Body of pancreas (tissue), 4 donors: Measurements from ENCODE around the gene PVALB.

Source experiments
- POLR2A ChIP-seq, 3 donors: fragments of 450-650 bp; IDR thresholded peaks; one replicate each; pipeline ENCODE4 v1.6.1; 2016; ENCODE audit warnings: antibody characterized with exemption in 3 of 3, mild to moderate bottlenecking in 2 of 3
- TF ChIP-seq, protein P1 (sequence below), 7 experiments: fragments of 450-650 bp in 4 of 7; fragments of 200-600 bp in 3 of 7; sonication (generic) in 3 of 7; IDR thresholded peaks; one replicate each; pipeline ENCODE4 v1.5.1; 2016 to 2019; ENCODE audit warnings: antibody characterized with exemption in 7 of 7

DNA sequence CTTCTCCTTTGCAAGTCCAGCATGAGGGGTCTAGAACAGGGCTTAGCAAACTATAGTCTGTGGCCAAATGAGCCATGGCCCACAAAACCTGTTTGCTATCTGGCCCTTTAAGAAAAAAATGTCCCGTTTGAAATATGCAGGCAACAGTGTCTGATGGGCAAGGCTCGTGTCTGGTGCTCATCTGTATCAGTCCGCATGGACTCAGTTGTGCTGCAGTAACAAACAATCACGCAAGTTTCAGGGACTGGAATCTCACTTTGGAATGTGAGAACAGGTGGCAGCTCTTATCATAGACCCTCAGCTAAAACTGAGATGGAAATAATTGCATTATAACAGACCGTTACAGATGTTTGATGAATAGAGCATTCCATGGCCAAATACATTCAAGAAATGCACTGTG, 19.1 kb upstream of the PVALB start:
- TF ChIP-seq, protein P1, sequence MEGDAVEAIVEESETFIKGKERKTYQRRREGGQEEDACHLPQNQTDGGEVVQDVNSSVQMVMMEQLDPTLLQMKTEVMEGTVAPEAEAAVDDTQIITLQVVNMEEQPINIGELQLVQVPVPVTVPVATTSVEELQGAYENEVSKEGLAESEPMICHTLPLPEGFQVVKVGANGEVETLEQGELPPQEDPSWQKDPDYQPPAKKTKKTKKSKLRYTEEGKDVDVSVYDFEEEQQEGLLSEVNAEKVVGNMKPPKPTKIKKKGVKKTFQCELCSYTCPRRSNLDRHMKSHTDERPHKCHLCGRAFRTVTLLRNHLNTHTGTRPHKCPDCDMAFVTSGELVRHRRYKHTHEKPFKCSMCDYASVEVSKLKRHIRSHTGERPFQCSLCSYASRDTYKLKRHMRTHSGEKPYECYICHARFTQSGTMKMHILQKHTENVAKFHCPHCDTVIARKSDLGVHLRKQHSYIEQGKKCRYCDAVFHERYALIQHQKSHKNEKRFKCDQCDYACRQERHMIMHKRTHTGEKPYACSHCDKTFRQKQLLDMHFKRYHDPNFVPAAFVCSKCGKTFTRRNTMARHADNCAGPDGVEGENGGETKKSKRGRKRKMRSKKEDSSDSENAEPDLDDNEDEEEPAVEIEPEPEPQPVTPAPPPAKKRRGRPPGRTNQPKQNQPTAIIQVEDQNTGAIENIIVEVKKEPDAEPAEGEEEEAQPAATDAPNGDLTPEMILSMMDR (IDR thresholded peaks at IDR 0.05): no peak
- no peak for TF ChIP-seq POLR2A (IDR thresholded peaks at IDR 0.05)
